ENCODE measurements around the gene IFT88.

Gene IFT88

DNA sequence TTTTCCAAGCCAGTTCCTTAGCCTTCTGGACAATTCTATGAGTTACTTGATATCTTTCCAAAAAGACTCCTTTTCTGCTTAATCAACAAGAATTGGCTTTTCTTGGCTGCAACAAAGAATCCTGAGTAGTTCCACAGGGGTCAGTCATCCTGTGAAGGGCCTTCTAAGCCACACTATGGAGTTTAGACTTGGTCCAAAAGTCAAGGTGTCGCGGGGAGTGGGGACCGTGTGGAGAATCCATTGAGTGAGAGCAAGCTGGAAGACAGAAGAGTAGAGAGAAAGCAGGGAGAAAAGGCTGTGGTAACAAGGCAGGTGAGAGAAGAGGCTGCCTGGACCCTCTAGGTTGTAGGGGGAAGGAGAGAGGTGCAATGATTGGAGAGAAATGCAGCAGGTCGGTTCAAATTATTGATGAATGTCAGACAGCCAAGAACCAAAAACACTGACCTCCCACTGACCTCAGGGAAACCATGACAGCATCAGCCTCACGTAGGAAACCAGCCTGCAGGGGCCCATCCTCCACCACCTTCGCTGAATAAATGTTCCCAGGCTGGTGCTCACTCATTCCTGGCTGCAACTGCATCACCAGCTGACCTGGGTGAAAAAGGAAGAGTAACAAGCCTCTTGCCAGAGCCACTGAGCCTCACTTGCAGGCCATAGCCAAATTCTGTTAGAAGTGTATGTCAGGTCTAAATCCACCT, 7.1 kb upstream of the IFT88 start:
- H3K79me2 ChIP-seq (ENCODE audit: low read length) = no peaks in the 10 kb centered on the region
- H3K36me3 ChIP-seq (replicated peaks; ENCODE audit: insufficient read depth, low read length) = no peaks in the 10 kb centered on the region
- H3K4me3 ChIP-seq (ENCODE audit: low read length) = no peak overlapping the region
- TF ChIP-seq EZH2 (optimal IDR thresholded peaks at IDR 0.05; ENCODE audit: low read depth, low read length) (no peak), CTCF (IDR thresholded peaks at IDR 0.05; ENCODE audit: low read length) (no peak), EZH2phosphoT487 (IDR thresholded peaks at IDR 0.05; ENCODE audit: low read length) (no peak)
- no peaks in the 10 kb centered on the region for H3K4me1 ChIP-seq (ENCODE audit: low read length)
- no peaks in the 10 kb centered on the region for H3K27me3 ChIP-seq (replicated peaks; ENCODE audit: insufficient read depth, low read length)
- H3K27ac ChIP-seq (ENCODE audit: low read length) = no peak overlapping the region
- H3K9me3 ChIP-seq (replicated peaks; ENCODE audit: insufficient read depth, low read length) = no peaks in the 10 kb centered on the region
- no peak overlapping the region for H3K4me2 ChIP-seq (ENCODE audit: low read depth, low read length)
- no peak overlapping the region for H3K9ac ChIP-seq (ENCODE audit: low read length)
- H4K20me1 ChIP-seq (ENCODE audit: insufficient read depth, low read length) = no peaks in the 10 kb centered on the region
- H3F3A ChIP-seq (ENCODE audit: insufficient read depth, low read length) = no peaks in the 10 kb centered on the region
- no peak for DNase-seq
- H2AFZ ChIP-seq (ENCODE audit: low read length) = no peak overlapping the region
- H3K9me2 ChIP-seq (replicated peaks; ENCODE audit: insufficient read depth, low read length) = no peaks in the 10 kb centered on the region

- no peak overlapping the region for H3K4me3 ChIP-seq (ENCODE audit: low read length)
- H3K79me2 ChIP-seq (ENCODE audit: low read length) = no peaks in the 10 kb centered on the region
- no peaks in the 10 kb centered on the region for H4K20me1 ChIP-seq (ENCODE audit: insufficient read depth, low read length)
- H3K4me1 ChIP-seq (ENCODE audit: low read length) = no peaks in the 10 kb centered on the region
- no peak for DNase-seq
- H3K4me2 ChIP-seq (ENCODE audit: low read depth, low read length) = no peak overlapping the region
- H3K36me3 ChIP-seq (replicated peaks; ENCODE audit: insufficient read depth, low read length) = no peaks in the 10 kb centered on the region
- no peaks in the 10 kb centered on the region for H3K9me3 ChIP-seq (replicated peaks; ENCODE audit: insufficient read depth, low read length)
- H3K9ac ChIP-seq (ENCODE audit: low read length) = no peak overlapping the region
- TF ChIP-seq CTCF (IDR thresholded peaks at IDR 0.05; ENCODE audit: low read length) (no peak), EZH2 (optimal IDR thresholded peaks at IDR 0.05; ENCODE audit: low read depth, low read length) (no peak), EZH2phosphoT487 (IDR thresholded peaks at IDR 0.05; ENCODE audit: low read length) (no peak)
- H2AFZ ChIP-seq (ENCODE audit: low read length) = no peak overlapping the region
- H3K27ac ChIP-seq (ENCODE audit: low read length) = no peak overlapping the region
- no peaks in the 10 kb centered on the region for H3K9me2 ChIP-seq (replicated peaks; ENCODE audit: insufficient read depth, low read length)
- H3F3A ChIP-seq (ENCODE audit: insufficient read depth, low read length) = no peaks in the 10 kb centered on the region
- no peaks in the 10 kb centered on the region for H3K27me3 ChIP-seq (replicated peaks; ENCODE audit: insufficient read depth, low read length)
Measured at GRCh38 chr13:20561741-20562140, 5.2 kb upstream of the IFT88 start.

DNA sequence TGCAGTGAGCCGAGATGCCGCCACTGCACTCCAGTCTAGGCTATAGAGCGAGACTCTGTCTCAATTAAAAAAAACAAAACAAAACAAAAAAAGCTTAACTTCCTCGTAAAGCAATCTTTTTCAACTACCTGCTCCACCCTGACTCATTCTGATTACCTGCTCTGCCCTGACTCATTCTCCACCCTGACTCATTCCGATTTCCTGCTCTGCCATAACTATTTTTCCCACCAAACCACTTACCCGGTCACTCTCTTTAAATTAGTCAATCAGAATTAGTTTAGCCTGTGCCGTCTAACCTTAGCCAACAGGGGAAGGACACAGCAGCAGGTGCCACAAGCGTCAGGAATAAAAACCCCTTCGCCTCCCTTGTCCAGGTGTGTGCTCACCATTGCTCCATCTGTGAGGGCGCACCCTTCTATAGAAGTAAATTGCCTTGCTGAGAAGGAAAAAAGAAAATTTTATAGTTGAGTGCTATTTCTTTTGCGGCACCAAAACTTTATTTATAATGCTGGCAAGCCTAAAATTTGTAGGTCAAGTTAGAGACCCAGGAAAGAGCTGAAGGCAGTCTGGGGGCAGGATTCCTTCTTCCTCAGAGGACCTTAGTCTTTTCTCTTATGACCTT, 1.7 kb upstream of the IFT88 start:
- Histone ChIP-seq H3K4me1 (ENCODE audit: low read length) (no peaks in the 10 kb centered on the region), H3K4me3 (ENCODE audit: low read length) (no peak overlapping the region), H3F3A (ENCODE audit: insufficient read depth, low read length) (peaks cover 6% of the 10 kb centered on the region; the same call in 1 of the 2 replicates), H3K9ac (ENCODE audit: low read length) (no peak overlapping the region), H3K27me3 (replicated peaks; ENCODE audit: insufficient read depth, low read length) (no peaks in the 10 kb centered on the region), H3K79me2 (ENCODE audit: low read length) (no peaks in the 10 kb centered on the region), H3K9me2 (replicated peaks; ENCODE audit: insufficient read depth, low read length) (no peaks in the 10 kb centered on the region), H3K36me3 (replicated peaks; ENCODE audit: insufficient read depth, low read length) (no peaks in the 10 kb centered on the region), H3K9me3 (replicated peaks; ENCODE audit: insufficient read depth, low read length) (no peaks in the 10 kb centered on the region), H2AFZ (ENCODE audit: low read length) (no peak overlapping the region), H4K20me1 (ENCODE audit: insufficient read depth, low read length) (no peaks in the 10 kb centered on the region), H3K4me2 (ENCODE audit: low read depth, low read length) (no peak overlapping the region), H3K27ac (ENCODE audit: low read length) (no peak overlapping the region)
- no peak for TF ChIP-seq EZH2 (optimal IDR thresholded peaks at IDR 0.05; ENCODE audit: low read depth, low read length)
- no peak for TF ChIP-seq CTCF (IDR thresholded peaks at IDR 0.05; ENCODE audit: low read length)
- no peak for TF ChIP-seq EZH2phosphoT487 (IDR thresholded peaks at IDR 0.05; ENCODE audit: low read length)
- no peak for DNase-seq

Data from MM.1S (cell line).